K562 (cell line): Measurements from ENCODE around the gene TRIM38. TPM values are rescaled to one million over a fixed set of nuclear protein-coding genes. Genes with fewer than 3 reads are reported as not detected.

ENCODE experiments used
- ATAC-seq: fragments of 200-7000 bp; cut with Tn5 transposase; 3 replicates; pipeline ENCODE4 v1.9.1; 2020; ENCODE audit warnings: moderate library complexity
- BruUV-seq: library from RNA; stranded (reverse); fragments of 400-500 nt; replicated peaks from 2 replicates; lab custom pipeline; 2021; lab: Mats Ljungman, UMichigan
- CTCF ChIA-PET: fragments of 300-600 bp; formaldehyde crosslinking; extraction: SDS; loops from one replicate; lab custom pipeline; 2021; ENCODE audit warnings: low intra/inter-chr PET ratio; lab: Yijun Ruan, JAX
- POLR2A ChIA-PET: fragments of 300-600, 350-650 bp; sonication (Branson Sonifier 250); formaldehyde crosslinking; extraction: SDS; loops from one replicate; lab custom pipeline; 2021; ENCODE audit warnings: antibody characterized with exemption, inconsistent platforms; lab: Yijun Ruan, JAX
- DNase-seq, 4 experiments: peaks; one replicate each; pipeline versions ENCODE4 v3.0.0 to v3.0.0-alpha.2; 2011 to 2018; ENCODE audit warnings: low spot score in 3 of 4, mixed read lengths in 3 of 4; ENCODE audit errors: extremely low read depth in 1 of 4
- FAIRE-seq: peaks from 2 replicates; lab custom pipeline; 2011; peaks lifted over from hg19 to GRCh38; lab: Jason Lieb, UNC
- H2AFZ ChIP-seq: 2 replicates; pipeline ENCODE4 v1.6.0; 2011; ENCODE audit warnings: low read depth, low read length, control low read depth, inconsistent platforms
- H3K27ac ChIP-seq: fragments of 200-600 bp; 3 replicates; pipeline ENCODE4 v1.8.0; 2011; ENCODE audit warnings: low read depth, mild to moderate bottlenecking, control low read depth, inconsistent platforms, low read length, moderate library complexity, mixed read lengths; ENCODE audit errors: extremely low read depth
- H3K27me3 ChIP-seq, 2 experiments: fragments of 300-600 bp in 1 of 2; 2 replicates in 1 of 2; 3 replicates in 1 of 2; pipeline versions ENCODE4 v1.6.0 to v1.8.0; 2011; ENCODE audit warnings: inconsistent platforms in 2 of 2, low read length in 2 of 2, mild to moderate bottlenecking in 1 of 2, mixed read lengths in 1 of 2, moderate library complexity in 1 of 2; ENCODE audit not compliant: control insufficient read depth in 2 of 2, insufficient read depth in 2 of 2
- H3K36me3 ChIP-seq: fragments of 300-600 bp; 3 replicates; pipeline ENCODE4 v1.8.0; 2011; ENCODE audit warnings: mild to moderate bottlenecking, low read length, inconsistent platforms; ENCODE audit not compliant: control insufficient read depth, insufficient read depth
- H3K4me1 ChIP-seq, 2 experiments: fragments of 200-600 bp in 1 of 2; replicated peaks in 1 of 2; 2 replicates in 1 of 2; 3 replicates in 1 of 2; pipeline versions ENCODE4 v1.5.1 to v1.8.0; 2011; ENCODE audit warnings: inconsistent platforms in 2 of 2, low read length in 2 of 2, mild to moderate bottlenecking in 1 of 2, mixed read lengths in 1 of 2, moderate library complexity in 1 of 2; ENCODE audit not compliant: control insufficient read depth in 2 of 2, insufficient read depth in 2 of 2
- H3K4me2 ChIP-seq: 2 replicates; pipeline ENCODE4 v1.6.1; 2011; ENCODE audit warnings: low read length, control low read depth, inconsistent platforms, mixed read lengths; ENCODE audit not compliant: insufficient read depth
- H3K4me3 ChIP-seq: fragments of 200-600 bp; sonication (generic), shearing (Covaris generic); 2 replicates; pipeline ENCODE4 v1.5.1; 2016; ENCODE audit warnings: control low read depth, inconsistent platforms
- H3K79me2 ChIP-seq: fragments of 200-600 bp; 3 replicates; pipeline ENCODE4 v1.8.0; 2011; ENCODE audit warnings: low read length, inconsistent platforms; ENCODE audit not compliant: control insufficient read depth, insufficient read depth
- H3K9ac ChIP-seq, 2 experiments: 2 replicates each; pipeline versions ENCODE4 v1.6.0 to v1.6.1; 2011; ENCODE audit warnings: low read depth in 2 of 2, low read length in 2 of 2, control low read depth in 1 of 2, inconsistent platforms in 1 of 2, mild to moderate bottlenecking in 1 of 2, mixed read lengths in 1 of 2; ENCODE audit not compliant: insufficient read depth in 1 of 2
- H3K9me1 ChIP-seq: one replicate; pipeline ENCODE4 v1.6.0; 2011; ENCODE audit warnings: inconsistent platforms, mild to moderate bottlenecking, low read length, moderate library complexity; ENCODE audit not compliant: control insufficient read depth, insufficient read depth
- H3K9me3 ChIP-seq: replicated peaks from 2 replicates; pipeline ENCODE4 v1.5.1; 2011; ENCODE audit warnings: low read depth, low read length, inconsistent platforms; ENCODE audit not compliant: control insufficient read depth, insufficient read depth
- H4K20me1 ChIP-seq: replicated peaks from 2 replicates; pipeline ENCODE4 v1.6.1; 2011; ENCODE audit warnings: low read length, inconsistent platforms, mixed read lengths; ENCODE audit not compliant: control insufficient read depth, insufficient read depth
- BRD4 ChIP-seq: fragments of 200-600 bp; sonication (generic); IDR thresholded peaks from 2 replicates; pipeline ENCODE4 v1.6.1; 2017; ENCODE audit warnings: inconsistent platforms
- CHD1 ChIP-seq: fragments of 200-600 bp; sonication (generic); IDR thresholded peaks from one replicate; pipeline ENCODE4 v1.6.1; 2012; ENCODE audit warnings: mild to moderate bottlenecking, moderate library complexity, low read length, inconsistent platforms
- MTF1 ChIP-seq: fragments of 250-450 bp; sonication (Bioruptor Pico); IDR thresholded peaks from 2 replicates; pipeline ENCODE4 v1.9.0; 2021; ENCODE audit warnings: moderate library complexity, mild to moderate bottlenecking, inconsistent platforms, borderline replicate concordance
- MYNN ChIP-seq, 2 experiments: sonication (generic); formaldehyde crosslinking in 1 of 2; IDR thresholded peaks; 2 replicates each; pipeline versions ENCODE4 v1.5.0 to v1.6.1; 2016 to 2020; ENCODE audit warnings: antibody characterized with exemption in 1 of 2, missing genetic modification reagents in 1 of 2
- SMAD3 ChIP-seq: fragments of 450-650 bp; formaldehyde crosslinking; conservative IDR thresholded peaks from 2 replicates; pipeline ENCODE4 v1.4.0; 2020; ENCODE audit warnings: mild to moderate bottlenecking
- TEAD2 ChIP-seq: fragments of 450-650 bp; IDR thresholded peaks from 2 replicates; pipeline ENCODE4 v1.6.1; 2016; ENCODE audit warnings: missing genetic modification characterization, control low read depth, missing compliant biosample characterization
- ZNF76 ChIP-seq: fragments of 250-450 bp; sonication (Bioruptor Pico); IDR thresholded peaks from 2 replicates; pipeline ENCODE4 v1.4.0; 2020; ENCODE audit warnings: mild to moderate bottlenecking, moderate library complexity, borderline replicate concordance
- WGBS: fragments of 100-300 bp; shearing (Covaris generic); methylation state at CpG from one replicate; pipeline ENCODE4 v1.1.6; 2016; ENCODE audit warnings: low coverage, mixed read lengths; ENCODE audit not compliant: insufficient coverage; ENCODE audit errors: missing lambda C conversion rate; 5-methylcytosine and 5-hydroxymethylcytosine counted together
- in situ Hi-C: fragments of 300-500 bp; cut with MboI; formaldehyde crosslinking; loops from 4 replicates; pipeline ENCODE4 v1.15.0; 2018; ENCODE audit warnings: inconsistent platforms, mixed read lengths
- intact Hi-C: fragments of 100-400 bp; cut with micrococcal nuclease; formaldehyde crosslinking; loops from 2 replicates; pipeline ENCODE4 v1.14.2; 2022
- polyA plus RNA-seq, 8 experiments: library from polyadenylated mRNA; depleted of rRNA in 4 of 8; stranded (reverse) in 5 of 8; unstranded in 3 of 8; fragments of >200 nt; fragmentation: Nextera tagmentation in 2 of 8; fragmentation: Illumina TruSeq in 1 of 8; extraction: Ambion mirVana in 2 of 8; extraction: Trizol in 1 of 8; gene quantifications; 2 replicates each; pipeline versions ENCODE4 v1.2.1 to v1.2.3, GENCODE V29; 2011 to 2014; ENCODE audit warnings: inconsistent platforms in 1 of 8, missing spikeins in 1 of 8
- total RNA-seq, 7 experiments: library from RNA; depleted of rRNA in 6 of 7; stranded (reverse); fragments of >200 nt in 6 of 7; fragmentation: Illumina TruSeq in 2 of 7; extraction: Trizol in 2 of 7; gene quantifications; 2 replicates each; pipeline versions ENCODE4 v1.2.1 to v1.2.3, GENCODE V29; 2011 to 2021; ENCODE audit warnings: low replicate concordance in 1 of 7
- TF ChIP-seq, protein P1 (sequence below), 3 experiments: IDR thresholded peaks in 2 of 3; conservative IDR thresholded peaks in 1 of 3; 2 replicates each; pipeline ENCODE4 v1.5.1; 2011 to 2012; ENCODE audit warnings: low read length in 3 of 3, mild to moderate bottlenecking in 3 of 3, control low read depth in 2 of 3, improper control_type of control experiment in 1 of 3, inconsistent platforms in 1 of 3, low read depth in 1 of 3, mixed read lengths in 1 of 3, moderate library complexity in 1 of 3; ENCODE audit not compliant: insufficient read depth in 2 of 3
- TF ChIP-seq, protein P2 (sequence below): fragments of 450-650 bp; formaldehyde crosslinking; IDR thresholded peaks from 2 replicates; pipeline ENCODE4 v1.4.0; 2020; ENCODE audit warnings: mild to moderate bottlenecking, mixed read lengths

TRIM38 gene
- total and polyA plus RNA-seq, 9 of the 15 experiments (the other 6 are each of a cell fraction or from before 2014, with no cell fraction given), result 1.7 to 6.7 (median 6.3) TPM

DNA sequence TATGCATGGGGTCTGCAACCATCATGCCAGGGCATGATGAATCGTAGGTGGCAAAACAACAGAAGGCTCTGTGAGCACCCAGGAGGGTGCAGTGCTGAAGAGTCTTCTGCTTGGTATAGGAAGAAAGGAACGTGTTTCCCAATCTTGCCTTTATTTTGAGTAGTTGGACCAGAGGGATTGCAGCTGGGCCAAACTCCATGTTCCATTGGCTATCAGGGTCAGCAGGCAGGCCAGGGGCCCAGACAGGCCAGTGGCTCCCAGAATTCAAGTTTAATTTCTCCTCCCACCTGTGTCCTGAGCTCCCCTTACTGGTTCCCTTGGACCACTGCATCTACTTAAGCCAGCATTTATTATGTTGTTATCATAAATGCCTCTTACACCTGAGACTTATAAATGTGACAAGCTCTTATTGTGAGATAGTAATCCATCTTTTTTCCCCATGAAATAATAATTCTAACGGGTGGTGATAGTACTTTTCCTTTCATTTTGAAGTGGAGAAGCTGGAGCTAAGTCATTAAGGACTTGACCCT, 918 bp upstream of the TRIM38 start:
- Histone ChIP-seq H3K27me3 (no peaks in the 10 kb centered on the region), H2AFZ (peak overlapping the region; percentile 89), H3K36me3 (peaks cover 8% of the 10 kb centered on the region; the same call in 2 of the 3 replicates), H3K27ac (peak overlapping the region; percentile 86; the same call in 2 of the 3 replicates), H4K20me1 (no peaks in the 10 kb centered on the region), H3K4me1 (peaks cover 6 to 19% of the 10 kb centered on the region in 2 experiments; a peak in 3 of 5 replicates), H3K4me3 (no peak overlapping the region), H3K79me2 (peaks cover 11% of the 10 kb centered on the region), H3K9me1 (no peaks in the 10 kb centered on the region), H3K9me3 (peaks cover 14% of the 10 kb centered on the region), H3K9ac (no peak overlapping the region; a peak in 1 of 4 replicates), H3K4me2 (peak overlapping the region; percentile 83)
- in situ Hi-C loops (no loop called here), intact Hi-C loops (no loop called here)
- no TSS peak for BruUV-seq
- TF ChIP-seq, protein P1, sequence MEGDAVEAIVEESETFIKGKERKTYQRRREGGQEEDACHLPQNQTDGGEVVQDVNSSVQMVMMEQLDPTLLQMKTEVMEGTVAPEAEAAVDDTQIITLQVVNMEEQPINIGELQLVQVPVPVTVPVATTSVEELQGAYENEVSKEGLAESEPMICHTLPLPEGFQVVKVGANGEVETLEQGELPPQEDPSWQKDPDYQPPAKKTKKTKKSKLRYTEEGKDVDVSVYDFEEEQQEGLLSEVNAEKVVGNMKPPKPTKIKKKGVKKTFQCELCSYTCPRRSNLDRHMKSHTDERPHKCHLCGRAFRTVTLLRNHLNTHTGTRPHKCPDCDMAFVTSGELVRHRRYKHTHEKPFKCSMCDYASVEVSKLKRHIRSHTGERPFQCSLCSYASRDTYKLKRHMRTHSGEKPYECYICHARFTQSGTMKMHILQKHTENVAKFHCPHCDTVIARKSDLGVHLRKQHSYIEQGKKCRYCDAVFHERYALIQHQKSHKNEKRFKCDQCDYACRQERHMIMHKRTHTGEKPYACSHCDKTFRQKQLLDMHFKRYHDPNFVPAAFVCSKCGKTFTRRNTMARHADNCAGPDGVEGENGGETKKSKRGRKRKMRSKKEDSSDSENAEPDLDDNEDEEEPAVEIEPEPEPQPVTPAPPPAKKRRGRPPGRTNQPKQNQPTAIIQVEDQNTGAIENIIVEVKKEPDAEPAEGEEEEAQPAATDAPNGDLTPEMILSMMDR (IDR thresholded peaks at IDR 0.05 in 2 of 3, conservative IDR thresholded peaks at IDR 0.05 in 1 of 3; ENCODE audit: insufficient read depth in 2 of 3, low read depth in 1 of 3, low read length in 3 of 3), result peak; percentile 16 to 34 (median 23); a peak in 1 of 6 replicates
- TF ChIP-seq CHD1 (no peak), MTF1 (no peak), BRD4 (0 out of 2 replicates have a peak, but pooled peaks have one; percentile 18), MYNN (IDR thresholded peaks at IDR 0.05) (no peak), MYNN (CRISPR knock-in tag; IDR thresholded peaks at IDR 0.05) (no peak), SMAD3 (CRISPR knock-in tag) (no peak), TEAD2 (tag) (no peak), ZNF76 (CRISPR knock-in tag) (no peak)
- TF ChIP-seq, protein P2, sequence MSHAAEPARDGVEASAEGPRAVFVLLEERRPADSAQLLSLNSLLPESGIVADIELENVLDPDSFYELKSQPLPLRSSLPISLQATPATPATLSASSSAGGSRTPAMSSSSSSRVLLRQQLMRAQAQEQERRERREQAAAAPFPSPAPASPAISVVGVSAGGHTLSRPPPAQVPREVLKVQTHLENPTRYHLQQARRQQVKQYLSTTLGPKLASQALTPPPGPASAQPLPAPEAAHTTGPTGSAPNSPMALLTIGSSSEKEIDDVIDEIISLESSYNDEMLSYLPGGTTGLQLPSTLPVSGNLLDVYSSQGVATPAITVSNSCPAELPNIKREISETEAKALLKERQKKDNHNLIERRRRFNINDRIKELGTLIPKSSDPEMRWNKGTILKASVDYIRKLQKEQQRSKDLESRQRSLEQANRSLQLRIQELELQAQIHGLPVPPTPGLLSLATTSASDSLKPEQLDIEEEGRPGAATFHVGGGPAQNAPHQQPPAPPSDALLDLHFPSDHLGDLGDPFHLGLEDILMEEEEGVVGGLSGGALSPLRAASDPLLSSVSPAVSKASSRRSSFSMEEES (CRISPR knock-in tag), result no peak
- ATAC-seq (peak; percentile 52), DNase-seq (peak; percentile 24 to 35 (median 32)), FAIRE-seq (peak; percentile 19)
- 68% methylated on average over 3 of the region's 3 CpGs for WGBS
- CTCF ChIA-PET, result interaction anchor here (0.6 kb wide), 1 partner anchor 148 kb away, joined by 3 read pairs; no protein-coding TSS in a partner anchor
- POLR2A ChIA-PET, result interaction anchor here (1.0 to 3.0 kb wide), 5 partner anchors 9 to 202 kb away, joined by 3 to 16 read pairs (median 5); a partner anchor contains a TSS
